ENCODE results near the gene LSM5. TPM values are rescaled to one million over a fixed set of nuclear protein-coding genes. Genes with fewer than 3 reads are reported as not detected.

LSM5 gene
- total RNA-seq, 1 donor from 2014 or later, result 35.5 TPM

- Mint-ChIP-seq H3K4me1 (ENCODE audit: unreplicated experiment) (peaks cover 8% of the 10 kb centered on the region), H3K9me3 (ENCODE audit: unreplicated experiment) (peaks cover 22% of the 10 kb centered on the region), H3K27me3 (ENCODE audit: unreplicated experiment) (no peaks in the 10 kb centered on the region), H3K4me3 (ENCODE audit: unreplicated experiment) (no peak overlapping the region), H3K27ac (ENCODE audit: unreplicated experiment) (no peak overlapping the region), H3K36me3 (ENCODE audit: unreplicated experiment) (peaks cover 36% of the 10 kb centered on the region)
- DNase-seq (ENCODE audit: extremely low spot score, unreplicated experiment), result no peak
- no peak for TF ChIP-seq CTCF (IDR thresholded peaks at IDR 0.05)
These were observed 26.4 kb upstream of the LSM5 start for GRCh38 chr7:32516551-32517100.

DNA sequence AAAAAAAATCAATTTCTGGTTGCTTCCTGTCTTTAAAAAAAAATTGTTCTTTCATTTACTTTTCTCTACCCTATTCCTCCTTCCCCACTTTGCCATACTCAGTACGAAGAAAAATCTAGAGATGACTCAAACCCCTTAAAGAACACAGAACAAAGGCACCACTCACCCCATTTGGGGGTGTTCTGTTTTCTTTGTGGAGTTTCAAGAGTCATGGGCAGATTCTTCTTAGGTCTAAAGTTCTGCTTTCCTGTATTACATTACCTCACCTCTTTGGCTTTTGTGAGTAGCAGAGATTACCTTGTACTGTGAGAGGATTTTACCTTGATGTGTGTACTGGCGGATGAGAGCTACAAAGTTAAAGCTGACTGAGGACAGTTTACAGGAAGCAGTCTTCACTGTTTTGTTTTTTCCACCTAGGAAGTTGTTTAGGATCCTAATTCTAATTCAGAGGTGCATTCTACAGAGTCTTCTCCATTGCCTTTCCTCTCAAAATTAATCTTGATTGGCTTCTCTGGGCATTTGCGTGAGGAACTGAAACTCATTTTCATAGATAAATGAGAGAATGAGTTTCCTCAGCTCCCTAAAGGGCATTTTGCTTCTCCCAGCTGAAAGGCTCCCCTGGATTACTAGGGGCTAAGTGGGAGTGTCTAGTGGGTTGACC, 25.8 kb upstream of the LSM5 start:
- peaks cover 17% of the 10 kb centered on the region for H3K9me3 Mint-ChIP-seq (ENCODE audit: unreplicated experiment)
- no peak for DNase-seq (ENCODE audit: extremely low spot score, unreplicated experiment)
- peak overlapping the region; percentile 43 for H3K27ac Mint-ChIP-seq (ENCODE audit: unreplicated experiment)
- no peak for TF ChIP-seq CTCF (IDR thresholded peaks at IDR 0.05)
- H3K36me3 Mint-ChIP-seq (ENCODE audit: unreplicated experiment), result peaks cover 32% of the 10 kb centered on the region
- no peak overlapping the region for H3K4me3 Mint-ChIP-seq (ENCODE audit: unreplicated experiment)
- H3K27me3 Mint-ChIP-seq (ENCODE audit: unreplicated experiment), result no peaks in the 10 kb centered on the region
- H3K4me1 Mint-ChIP-seq (ENCODE audit: unreplicated experiment), result peaks cover 12% of the 10 kb centered on the region

DNA sequence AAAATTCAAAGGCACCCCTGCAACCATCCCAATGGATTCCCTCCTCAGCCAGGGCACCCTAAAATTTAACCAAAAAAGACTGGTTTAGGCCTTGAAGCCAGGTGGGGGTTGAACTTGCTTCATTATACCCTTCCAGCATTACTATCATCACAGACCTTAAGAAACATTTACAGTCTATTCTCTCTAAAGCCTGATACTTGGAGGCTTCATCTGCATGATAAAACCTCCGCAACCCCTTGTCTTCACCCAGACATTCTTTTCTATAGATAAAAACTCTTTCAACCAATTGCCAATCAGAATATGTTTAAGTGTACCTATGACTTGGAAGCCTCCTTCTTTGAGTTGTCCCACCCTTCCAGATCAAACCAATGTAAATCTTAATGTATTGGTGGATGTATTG, 23.0 kb upstream of the LSM5 start:
- H3K36me3 Mint-ChIP-seq (ENCODE audit: unreplicated experiment), result peaks cover 22% of the 10 kb centered on the region
- no peak overlapping the region for H3K27ac Mint-ChIP-seq (ENCODE audit: unreplicated experiment)
- TF ChIP-seq CTCF (IDR thresholded peaks at IDR 0.05), result no peak
- H3K4me3 Mint-ChIP-seq (ENCODE audit: unreplicated experiment), result no peak overlapping the region
- peaks cover 5% of the 10 kb centered on the region for H3K9me3 Mint-ChIP-seq (ENCODE audit: unreplicated experiment)
- no peak for DNase-seq (ENCODE audit: extremely low spot score, unreplicated experiment)
- H3K4me1 Mint-ChIP-seq (ENCODE audit: unreplicated experiment), result peaks cover 12% of the 10 kb centered on the region
- H3K27me3 Mint-ChIP-seq (ENCODE audit: unreplicated experiment), result no peaks in the 10 kb centered on the region

DNA sequence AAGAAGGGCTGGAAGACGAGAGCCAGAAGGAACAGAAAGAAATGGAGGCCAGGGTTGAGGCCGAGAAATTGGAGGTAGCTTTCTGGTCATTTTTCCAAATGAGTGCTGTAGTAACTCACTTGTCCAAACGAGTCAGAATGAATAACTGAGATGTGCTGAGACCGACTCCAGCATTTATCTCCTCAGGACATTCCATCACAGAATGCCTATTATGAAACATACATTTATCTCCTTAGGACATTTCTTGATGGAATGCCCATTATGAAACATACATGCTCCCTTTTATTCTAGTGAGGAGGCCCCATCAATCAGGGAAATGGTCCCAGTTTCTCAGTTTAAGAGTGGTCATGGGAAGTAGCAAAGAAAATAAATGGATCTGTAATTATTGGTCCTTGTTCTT, 21.6 kb upstream of the LSM5 start:
- Mint-ChIP-seq H3K4me1 (ENCODE audit: unreplicated experiment) (peaks cover 9% of the 10 kb centered on the region), H3K4me3 (ENCODE audit: unreplicated experiment) (no peak overlapping the region), H3K27me3 (ENCODE audit: unreplicated experiment) (no peaks in the 10 kb centered on the region), H3K9me3 (ENCODE audit: unreplicated experiment) (peaks cover 2% of the 10 kb centered on the region), H3K36me3 (ENCODE audit: unreplicated experiment) (peaks cover 20% of the 10 kb centered on the region), H3K27ac (ENCODE audit: unreplicated experiment) (peak overlapping the region; percentile 31)
- TF ChIP-seq CTCF (IDR thresholded peaks at IDR 0.05), result no peak
- no peak for DNase-seq (ENCODE audit: extremely low spot score, unreplicated experiment)

- Mint-ChIP-seq H3K9me3 (ENCODE audit: unreplicated experiment) (no peaks in the 10 kb centered on the region), H3K4me1 (ENCODE audit: unreplicated experiment) (peaks cover 18% of the 10 kb centered on the region), H3K36me3 (ENCODE audit: unreplicated experiment) (peaks cover 3% of the 10 kb centered on the region), H3K27ac (ENCODE audit: unreplicated experiment) (no peak overlapping the region), H3K27me3 (ENCODE audit: unreplicated experiment) (no peaks in the 10 kb centered on the region), H3K4me3 (ENCODE audit: unreplicated experiment) (no peak overlapping the region)
- TF ChIP-seq CTCF (IDR thresholded peaks at IDR 0.05), result no peak
- no peak for DNase-seq (ENCODE audit: extremely low spot score, unreplicated experiment)
These were observed 17.2 kb upstream of the LSM5 start for GRCh38 chr7:32507414-32507813.
